Measurements from ENCODE around the gene FAHD1. TPM values are rescaled to one million over a fixed set of nuclear protein-coding genes. Genes with fewer than 3 reads are reported as not detected.

The FAHD1 gene
- total and polyA plus RNA-seq, 9 of the 15 experiments (the other 6 are each of a cell fraction or from before 2014, with no cell fraction given), result 2.2 to 20.9 (median 10.7) TPM

DNA sequence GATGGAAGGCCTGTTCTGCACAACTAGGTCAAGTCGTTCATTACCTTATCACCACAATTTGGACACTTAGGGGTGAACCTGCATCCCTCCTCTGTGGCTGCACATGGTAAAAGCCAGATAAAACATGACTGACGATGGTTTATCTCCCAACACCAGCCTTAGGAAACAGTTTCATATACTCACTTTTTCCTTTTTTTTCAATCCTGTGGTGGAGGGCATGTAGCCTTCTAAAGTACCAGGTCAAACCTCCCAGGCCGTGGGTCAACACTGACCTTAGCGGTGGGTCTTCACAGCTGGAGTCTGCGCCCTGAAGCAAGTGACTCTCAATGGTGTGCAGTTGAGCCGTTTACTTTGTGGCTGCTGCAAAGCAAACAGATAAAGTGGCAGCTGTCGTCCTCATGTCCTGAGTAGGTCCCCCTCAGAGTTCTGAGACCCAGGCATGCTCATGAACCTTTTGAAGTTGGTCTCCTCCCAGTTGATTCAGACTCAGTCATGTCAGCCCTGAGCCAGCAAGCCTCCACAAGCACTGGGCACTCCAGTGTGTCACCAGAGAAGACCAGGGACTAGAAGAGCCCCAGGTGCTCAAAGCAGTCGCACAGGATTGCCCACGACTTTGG, 5.9 kb downstream of the FAHD1 start (continued):
- TF ChIP-seq ZNF384 (IDR thresholded peaks at IDR 0.05; ENCODE audit: low read depth, low read length) (peak; percentile 98), YY1 (IDR thresholded peaks at IDR 0.05; ENCODE audit: borderline replicate concordance in 1 of 3, control insufficient read depth in 1 of 3, extremely low read depth in 1 of 3, insufficient read depth in 3 of 3, insufficient read length in 1 of 3, insufficient replicate concordance in 2 of 3, low read depth in 1 of 3, low read length in 2 of 3) (no peak), FOXA1 (IDR thresholded peaks at IDR 0.05; ENCODE audit: borderline replicate concordance) (no peak), TEAD2 (tag; IDR thresholded peaks at IDR 0.05) (no peak), ATF1 (CRISPR knock-in tag; IDR thresholded peaks at IDR 0.05) (no peak), ATF1 (tag; IDR thresholded peaks at IDR 0.05) (peak; percentile 63), U2AF1 (optimal IDR thresholded peaks at IDR 0.05; ENCODE audit: low read depth, low read length) (no peak), ADNP (tag; IDR thresholded peaks at IDR 0.05) (no peak), TAL1 (IDR thresholded peaks at IDR 0.05) (peak; percentile 98), TCF7 (IDR thresholded peaks at IDR 0.05; ENCODE audit: borderline replicate concordance) (peak; percentile 62; the same call in 1 of the 2 replicates), MTF1 (CRISPR knock-in tag; IDR thresholded peaks at IDR 0.05; ENCODE audit: borderline replicate concordance) (no peak), ZNF311 (CRISPR knock-in tag; IDR thresholded peaks at IDR 0.05) (peak; percentile 76; the same call in 1 of the 2 replicates), KDM1A (IDR thresholded peaks at IDR 0.05) (peak; percentile 99), BRF1 (IDR thresholded peaks at IDR 0.05; ENCODE audit: borderline replicate concordance, extremely low read depth, insufficient read length) (no peak), RBBP5 (IDR thresholded peaks at IDR 0.05; ENCODE audit: borderline replicate concordance, insufficient read depth, low read length, poor library complexity, severe bottlenecking) (no peak), RAD51 (IDR thresholded peaks at IDR 0.05; ENCODE audit: borderline replicate concordance, low read depth) (0 out of 2 replicates have a peak, but pooled peaks have one; percentile 22), XRCC5 (IDR thresholded peaks at IDR 0.05; ENCODE audit: low read depth, low read length) (peak; percentile 75), FOXM1 (IDR thresholded peaks at IDR 0.05; ENCODE audit: low read depth) (peak; percentile 90), FOXM1 (CRISPR knock-in tag; IDR thresholded peaks at IDR 0.05; ENCODE audit: low read depth) (no peak), MTA2 (IDR thresholded peaks at IDR 0.05; ENCODE audit: low read depth) (peak; percentile 96), ZNF239 (CRISPR knock-in tag; IDR thresholded peaks at IDR 0.05) (no peak), ZBTB1 (CRISPR knock-in tag; IDR thresholded peaks at IDR 0.05; ENCODE audit: borderline replicate concordance, low read depth) (peak; percentile 81; the same call in 1 of the 2 replicates), SRSF1 (IDR thresholded peaks at IDR 0.05; ENCODE audit: low read depth, low read length) (no peak), RFX5 (IDR thresholded peaks at IDR 0.05; ENCODE audit: low read depth, low read length) (no peak)
- TF ChIP-seq, protein P1, sequence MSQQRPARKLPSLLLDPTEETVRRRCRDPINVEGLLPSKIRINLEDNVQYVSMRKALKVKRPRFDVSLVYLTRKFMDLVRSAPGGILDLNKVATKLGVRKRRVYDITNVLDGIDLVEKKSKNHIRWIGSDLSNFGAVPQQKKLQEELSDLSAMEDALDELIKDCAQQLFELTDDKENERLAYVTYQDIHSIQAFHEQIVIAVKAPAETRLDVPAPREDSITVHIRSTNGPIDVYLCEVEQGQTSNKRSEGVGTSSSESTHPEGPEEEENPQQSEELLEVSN (IDR thresholded peaks at IDR 0.05; ENCODE audit: borderline replicate concordance in 1 of 2, extremely low read depth in 1 of 2, insufficient read depth in 1 of 2, insufficient read length in 1 of 2, low read depth in 1 of 2, low read length in 1 of 2, poor library complexity in 1 of 2, severe bottlenecking in 1 of 2), result peak; percentile 8 to 33
- TF ChIP-seq, protein P2, sequence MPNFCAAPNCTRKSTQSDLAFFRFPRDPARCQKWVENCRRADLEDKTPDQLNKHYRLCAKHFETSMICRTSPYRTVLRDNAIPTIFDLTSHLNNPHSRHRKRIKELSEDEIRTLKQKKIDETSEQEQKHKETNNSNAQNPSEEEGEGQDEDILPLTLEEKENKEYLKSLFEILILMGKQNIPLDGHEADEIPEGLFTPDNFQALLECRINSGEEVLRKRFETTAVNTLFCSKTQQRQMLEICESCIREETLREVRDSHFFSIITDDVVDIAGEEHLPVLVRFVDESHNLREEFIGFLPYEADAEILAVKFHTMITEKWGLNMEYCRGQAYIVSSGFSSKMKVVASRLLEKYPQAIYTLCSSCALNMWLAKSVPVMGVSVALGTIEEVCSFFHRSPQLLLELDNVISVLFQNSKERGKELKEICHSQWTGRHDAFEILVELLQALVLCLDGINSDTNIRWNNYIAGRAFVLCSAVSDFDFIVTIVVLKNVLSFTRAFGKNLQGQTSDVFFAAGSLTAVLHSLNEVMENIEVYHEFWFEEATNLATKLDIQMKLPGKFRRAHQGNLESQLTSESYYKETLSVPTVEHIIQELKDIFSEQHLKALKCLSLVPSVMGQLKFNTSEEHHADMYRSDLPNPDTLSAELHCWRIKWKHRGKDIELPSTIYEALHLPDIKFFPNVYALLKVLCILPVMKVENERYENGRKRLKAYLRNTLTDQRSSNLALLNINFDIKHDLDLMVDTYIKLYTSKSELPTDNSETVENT (CRISPR knock-in tag; IDR thresholded peaks at IDR 0.05), result no peak

Measured in K562 (cell line).